Measurements from ENCODE around the gene SPATS2L. TPM values are rescaled to one million over a fixed set of nuclear protein-coding genes. Genes with fewer than 3 reads are reported as not detected.

SPATS2L gene
- total and polyA plus RNA-seq, 12 donors: 23.4 to 104 (median 71.8) TPM

GRCh38 chr2:200430017-200430416 lies 123.5 kb downstream of the SPATS2L start:
- 92% methylated on average over 1 of the region's 1 CpG for WGBS, 2 donors

GRCh38 chr2:200431996-200432705 lies 125.7 kb downstream of the SPATS2L start:
- H3K4me3 ChIP-seq: no peak overlapping the region
- peaks cover 0 to 48% (median 14%) of the 10 kb centered on the region in 9 donors for H3K36me3 ChIP-seq
- DNase-seq: no peak
- intact Hi-C loops (cut with DNase I): no loop called here
- no peaks in the 10 kb centered on the region for H3K4me1 ChIP-seq
- 58 to 73% methylated on average over 1 of the region's 1 CpG for WGBS, 2 donors
- H3K27me3 ChIP-seq: no peaks in the 10 kb centered on the region
- no peak overlapping the region for H3K27ac ChIP-seq
- no peak for ATAC-seq
- no peak for TF ChIP-seq CTCF (IDR thresholded peaks at IDR 0.05)
- H3K9me3 ChIP-seq: no peaks in the 10 kb centered on the region

More at GRCh38 chr2:200430017-200430416, 123.5 kb downstream of the SPATS2L start:
- H3K36me3 ChIP-seq: peaks cover 0 to 57% (median 8%) of the 10 kb centered on the region in 9 donors
- no peak overlapping the region for H3K27ac ChIP-seq
- no peaks in the 10 kb centered on the region for H3K9me3 ChIP-seq
- intact Hi-C loops (cut with DNase I): no loop called here
- no peak overlapping the region for H3K4me3 ChIP-seq
- no peaks in the 10 kb centered on the region for H3K4me1 ChIP-seq
- H3K27me3 ChIP-seq: no peaks in the 10 kb centered on the region
- no peak for DNase-seq
- no peak for ATAC-seq
- no peak for TF ChIP-seq CTCF (IDR thresholded peaks at IDR 0.05)

GRCh38 chr2:200435379-200435778 lies 128.9 kb downstream of the SPATS2L start:
- Histone ChIP-seq H3K27me3 (no peaks in the 10 kb centered on the region), H3K4me3 (no peak overlapping the region), H3K27ac (no peak overlapping the region), H3K4me1 (peaks cover 0 to 8% (median 0%) of the 10 kb centered on the region in 9 donors), H3K9me3 (no peaks in the 10 kb centered on the region), H3K36me3 (peaks cover 0 to 46% (median 9%) of the 10 kb centered on the region in 9 donors)
- intact Hi-C loops (cut with DNase I): no loop called here
- 78 to 90% methylated on average over 4 of the region's 4 CpGs for WGBS, 2 donors
- ATAC-seq (no peak), DNase-seq (no peak)
- TF ChIP-seq CTCF (IDR thresholded peaks at IDR 0.05): no peak

- no peak for TF ChIP-seq CTCF (IDR thresholded peaks at IDR 0.05)
- Histone ChIP-seq H3K4me3 (no peak overlapping the region), H3K27ac (no peak overlapping the region), H3K36me3 (peaks cover 0 to 74% (median 18%) of the 10 kb centered on the region in 9 donors), H3K27me3 (no peaks in the 10 kb centered on the region), H3K4me1 (peaks cover 0 to 21% (median 0%) of the 10 kb centered on the region in 9 donors), H3K9me3 (no peaks in the 10 kb centered on the region)
- DNase-seq (no peak), ATAC-seq (no peak)
- 53 to 55% methylated on average over 1 of the region's 1 CpG for WGBS, 2 donors
- intact Hi-C loops (cut with DNase I): no loop called here
Observed at GRCh38 chr2:200438251-200438650, 131.8 kb downstream of the SPATS2L start.
